Tibial nerve (tissue), 4 donors: Measurements from ENCODE around the gene ODAD3.

ENCODE experiments used
- CTCF ChIP-seq, 5 experiments: fragments of 200-600 bp in 3 of 5; fragments of 450-650 bp in 2 of 5; sonication (generic) in 3 of 5; IDR thresholded peaks; one replicate each; pipeline ENCODE4 v1.5.1; 2016 to 2019; ENCODE audit warnings: antibody characterized with exemption in 5 of 5, mild to moderate bottlenecking in 3 of 5, moderate library complexity in 2 of 5
- EP300 ChIP-seq, 2 donors: sonication (generic); formaldehyde crosslinking; IDR thresholded peaks; one replicate each; pipeline ENCODE4 v1.6.1; 2017; ENCODE audit warnings: antibody characterized with exemption in 2 of 2, mild to moderate bottlenecking in 1 of 2

GRCh38 chr19:11390933-11391680, 43.8 kb downstream of the ODAD3 start:
- TF ChIP-seq CTCF (IDR thresholded peaks at IDR 0.05) = no peak
- no peak for TF ChIP-seq EP300 (IDR thresholded peaks at IDR 0.05)
